HG02943 (cell line): ENCODE results near the gene PPM1H.

Experiments used
- ATAC-seq: cut with Tn5 transposase; IDR thresholded peaks from one replicate; pipeline ENCODE4 v1.9.1; 2021; ENCODE audit warnings: mild to moderate bottlenecking, low read depth, moderate library complexity; ENCODE audit not compliant: unreplicated experiment

The PPM1H gene

GRCh38 chr12:62802984-62803383 is 132.0 kb downstream of the PPM1H start:
- ATAC-seq = no peak

DNA sequence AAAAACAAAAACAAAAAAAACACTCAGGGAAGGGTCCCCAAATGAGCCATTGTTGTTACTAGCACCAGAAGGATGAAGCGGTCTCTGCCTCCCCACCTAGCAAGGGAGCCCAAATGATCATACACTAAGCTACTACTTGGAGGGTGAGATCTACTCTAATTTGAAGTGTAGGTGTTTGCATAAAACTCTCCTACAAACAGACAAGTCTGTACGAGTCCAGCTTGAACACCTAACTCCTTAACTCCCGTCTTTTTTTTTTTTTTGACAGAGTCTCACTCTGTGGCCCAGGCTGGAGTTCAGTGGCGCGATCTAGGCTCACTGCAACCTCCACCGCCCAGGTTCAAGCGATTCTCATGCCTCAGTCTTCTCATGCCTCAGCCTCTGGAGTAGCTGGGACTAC is 132.6 kb downstream of the PPM1H start:
- ATAC-seq = no peak

DNA sequence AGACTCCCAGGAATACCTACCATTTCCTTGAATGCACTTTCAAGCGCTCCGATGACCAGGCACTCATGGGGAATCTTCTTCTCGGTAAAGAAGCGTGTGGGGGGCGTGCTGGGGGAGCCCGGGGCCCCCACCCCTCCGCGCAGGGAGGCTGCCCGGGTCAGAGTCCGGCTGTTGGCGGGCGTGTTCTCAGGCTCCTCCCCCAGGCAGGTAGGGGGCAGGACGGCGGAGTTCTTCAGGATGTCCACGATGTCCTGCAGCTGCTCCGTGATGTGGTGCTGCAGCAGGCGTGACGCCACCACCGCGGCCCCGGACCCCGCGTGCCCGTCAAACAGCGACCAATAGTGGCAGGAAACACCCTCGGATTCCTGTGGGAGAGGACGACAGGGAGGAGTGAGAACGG is 133.2 kb downstream of the PPM1H start:
- no peak for ATAC-seq

- no peak for ATAC-seq
Measured at GRCh38 chr12:62800707-62801400, 134.1 kb downstream of the PPM1H start.

- ATAC-seq = no peak
Measured at GRCh38 chr12:62799766-62800406, 135.1 kb downstream of the PPM1H start.

DNA sequence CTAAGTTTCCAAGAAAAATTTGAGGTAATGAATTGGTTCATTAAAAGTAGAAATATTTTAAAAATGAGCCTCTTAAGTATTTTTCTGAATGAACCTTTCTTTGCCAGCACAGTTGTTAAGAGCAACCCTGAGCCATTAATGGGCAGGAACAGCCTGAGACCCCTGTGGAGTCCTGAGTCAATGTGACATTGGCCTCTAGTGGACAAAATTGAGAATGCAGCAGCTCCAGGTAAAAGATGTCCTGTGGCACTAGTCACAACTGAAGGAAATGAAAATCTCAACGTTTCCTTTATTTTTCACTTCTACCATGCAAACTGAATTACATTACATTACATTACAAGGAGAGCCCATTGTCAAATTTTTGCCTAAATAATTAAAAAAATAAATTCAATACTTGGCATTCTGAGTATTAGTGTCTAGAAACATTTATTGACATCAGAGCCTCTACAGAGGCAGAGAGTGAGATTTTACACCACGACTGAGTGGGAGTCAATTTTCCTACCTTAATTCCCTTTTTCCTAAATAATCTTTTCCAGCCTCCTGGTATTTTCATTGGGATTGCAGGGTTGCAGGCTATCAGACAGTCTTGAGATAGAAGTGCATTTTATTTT is 135.7 kb downstream of the PPM1H start:
- ATAC-seq = peak; percentile 90

DNA sequence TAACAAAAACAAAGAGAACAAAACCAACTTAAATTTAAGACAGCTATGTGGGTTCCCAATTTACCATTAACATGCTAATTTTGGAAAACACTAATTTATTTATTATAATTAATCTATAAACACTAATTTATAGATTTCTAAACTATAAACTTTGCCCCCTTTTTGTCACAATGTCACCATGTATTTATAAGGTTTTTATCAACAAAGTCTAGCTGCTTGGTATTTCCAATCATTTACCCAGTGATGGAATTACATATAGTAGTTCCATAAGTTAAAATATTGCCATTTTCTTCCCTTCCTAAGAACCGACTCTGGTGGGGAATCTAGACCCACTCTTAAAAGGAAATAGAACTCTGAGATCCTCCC is 140.7 kb downstream of the PPM1H start:
- ATAC-seq = no peak

- ATAC-seq = no peak
Measured at GRCh38 chr12:62793256-62794217, 141.4 kb downstream of the PPM1H start.

- no peak for ATAC-seq
Measured at GRCh38 chr12:62792236-62792870, 142.6 kb downstream of the PPM1H start.

DNA sequence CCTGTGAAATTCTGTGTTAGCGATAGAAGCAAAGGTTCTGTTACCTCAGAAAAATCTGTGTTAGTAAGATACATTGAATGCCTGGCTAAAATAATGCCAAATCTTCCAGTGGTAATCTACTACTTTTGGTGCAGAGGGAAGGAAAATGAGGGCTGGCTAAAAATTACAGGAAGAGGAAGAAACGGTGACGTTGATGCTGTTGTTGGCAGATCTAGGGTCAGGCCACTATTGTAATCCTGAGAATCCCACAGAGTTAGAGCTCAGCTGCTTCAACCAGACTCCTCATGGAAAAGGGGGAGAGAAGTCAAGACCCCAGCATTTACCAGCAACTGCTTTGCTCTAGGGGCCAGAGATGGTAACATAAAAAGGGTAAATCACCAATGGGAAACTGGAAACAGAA is 145.1 kb downstream of the PPM1H start:
- ATAC-seq = no peak

- no peak for ATAC-seq
Measured at GRCh38 chr12:62787611-62788010, 147.3 kb downstream of the PPM1H start.

- no peak for ATAC-seq
Measured at GRCh38 chr12:62787023-62787422, 147.9 kb downstream of the PPM1H start.

- ATAC-seq = no peak
Measured at GRCh38 chr12:62785941-62786559, 148.9 kb downstream of the PPM1H start.

GRCh38 chr12:62784576-62784975 is 150.4 kb downstream of the PPM1H start:
- ATAC-seq = no peak

DNA sequence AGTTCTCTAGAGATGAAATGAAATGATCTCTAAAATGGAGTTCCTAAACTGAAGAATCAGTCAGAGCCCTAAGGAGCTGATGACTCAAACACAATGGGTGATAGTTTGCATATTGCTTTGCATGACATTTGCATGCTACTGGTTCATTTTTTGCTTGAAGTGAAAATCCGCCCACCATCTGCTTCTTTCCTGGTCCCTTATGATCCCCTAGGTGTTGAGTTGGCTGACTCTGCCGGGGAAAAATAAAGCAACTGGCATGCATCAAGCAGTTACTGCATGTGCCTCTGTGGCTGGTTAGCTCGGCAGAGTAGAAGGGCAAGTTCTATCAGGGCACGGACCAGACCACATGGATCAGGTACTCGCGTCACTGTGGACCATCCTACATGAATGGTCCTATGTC is 151.1 kb downstream of the PPM1H start:
- ATAC-seq = no peak

DNA sequence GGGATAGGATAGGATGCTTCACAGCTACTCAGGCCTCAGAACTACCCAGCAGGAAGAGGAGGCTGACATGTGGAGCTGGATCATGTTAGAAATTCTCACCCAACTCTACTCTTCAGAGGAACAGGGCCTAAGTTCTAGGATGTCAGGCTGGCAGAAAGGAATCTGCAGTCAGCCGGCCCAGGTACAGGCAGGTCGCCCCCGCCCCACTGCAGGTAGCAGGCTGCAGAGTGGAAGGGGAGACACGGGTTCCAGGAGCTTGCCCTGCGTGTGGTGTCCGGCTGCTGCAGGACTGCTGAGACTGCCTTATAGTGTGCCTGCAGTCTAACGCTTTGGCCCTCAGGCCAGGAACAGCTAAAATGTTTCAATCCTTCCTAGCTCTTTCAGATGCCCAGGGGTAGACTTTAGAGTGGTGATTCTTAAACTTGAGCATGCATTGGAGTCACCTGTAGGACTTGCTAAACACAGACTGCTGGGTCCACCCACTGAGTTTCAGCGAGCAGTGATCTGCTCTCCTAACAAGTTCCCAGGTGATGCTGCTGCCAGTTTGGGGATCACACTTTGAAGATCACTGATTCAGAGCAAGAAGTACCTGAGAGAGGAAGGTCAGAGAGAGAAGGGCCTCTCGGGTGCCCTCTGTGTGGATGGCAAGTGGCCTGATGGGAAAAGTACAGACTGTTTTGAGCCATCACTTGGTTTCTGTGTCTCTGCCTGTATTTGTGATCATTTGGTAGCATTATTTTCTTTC is 153.6 kb downstream of the PPM1H start:
- no peak for ATAC-seq

DNA sequence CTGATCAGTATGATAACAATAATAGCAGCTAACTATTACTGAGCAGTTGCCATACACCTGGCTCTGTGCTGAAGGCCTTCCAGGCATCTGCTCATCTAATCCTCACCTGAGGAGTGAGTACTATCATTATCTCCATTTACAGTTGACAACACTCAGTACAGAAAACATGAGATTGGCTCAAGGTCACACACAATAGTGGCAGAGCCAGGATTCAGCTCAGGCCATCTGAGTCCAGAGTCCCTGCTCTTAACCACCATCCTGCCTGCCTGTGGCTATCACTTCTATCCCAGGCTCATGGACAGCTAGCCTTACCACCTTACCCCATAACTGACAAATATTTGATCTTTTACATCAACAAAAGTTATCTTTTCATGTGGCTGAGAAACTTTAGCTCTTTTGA is 155.5 kb downstream of the PPM1H start:
- no peak for ATAC-seq

DNA sequence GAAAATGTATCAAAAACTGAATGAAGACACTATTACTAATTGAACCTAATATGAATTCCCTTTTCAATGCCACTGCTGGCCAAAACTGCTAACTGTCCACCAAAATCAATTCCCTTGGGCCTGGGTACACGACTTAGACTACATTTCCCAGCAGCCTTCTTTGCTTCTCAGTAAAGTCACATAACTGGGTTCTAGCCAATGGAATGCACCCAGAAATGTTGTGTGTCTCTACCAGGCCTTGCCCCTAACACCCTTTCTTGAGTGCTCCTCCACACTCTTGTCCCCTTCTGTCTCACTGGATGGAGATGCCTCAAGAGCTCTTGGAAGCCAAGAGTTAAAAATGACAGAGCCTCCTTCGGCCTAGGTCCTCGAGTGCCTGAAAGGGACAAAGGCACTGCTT is 156.8 kb downstream of the PPM1H start:
- no peak for ATAC-seq

DNA sequence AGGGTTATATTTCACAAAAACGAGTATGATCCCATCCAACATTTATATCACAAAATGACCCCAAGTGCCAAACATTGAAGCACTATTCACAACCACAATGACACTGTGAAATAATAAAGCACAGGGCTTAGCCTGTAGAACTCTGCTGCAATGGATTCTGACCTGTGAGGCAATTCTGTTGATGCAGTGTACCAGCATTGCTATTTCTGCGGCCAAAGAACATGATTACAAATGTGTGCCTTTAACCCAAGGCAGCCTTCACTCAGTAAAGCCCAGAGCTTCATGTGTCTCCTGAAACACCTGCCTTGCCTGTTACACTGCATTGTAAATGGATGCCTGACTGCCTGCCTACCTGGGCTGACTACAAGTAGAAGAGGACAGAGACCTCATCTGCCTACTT is 158.0 kb downstream of the PPM1H start:
- no peak for ATAC-seq
